Panc1 (cell line): ENCODE measurements around the gene CACNA1G.

Experiments used
- CTCF ChIP-seq: fragments of 450-650 bp; IDR thresholded peaks from 2 replicates; pipeline ENCODE4 v1.5.1; 2017; ENCODE audit warnings: mild to moderate bottlenecking
- SIN3A ChIP-seq: IDR thresholded peaks from 2 replicates; pipeline ENCODE4 v1.6.1; 2012; ENCODE audit warnings: low read depth, mild to moderate bottlenecking, low read length, moderate library complexity, borderline replicate concordance; ENCODE audit not compliant: insufficient read depth

GRCh38 chr17:50638966-50639713 lies 78.6 kb downstream of the CACNA1G start:
- no peak for TF ChIP-seq CTCF
- no peak for TF ChIP-seq SIN3A
